Measurements from ENCODE around the gene ADGRB3.

Gene ADGRB3

GRCh38 chr6:68724060-68724459, 89.0 kb downstream of the ADGRB3 start:
- H3K4me3 ChIP-seq (ENCODE audit: low read length): no peak overlapping the region
- TF ChIP-seq CTCF (IDR thresholded peaks at IDR 0.05; ENCODE audit: insufficient read depth, low read depth, low read length, missing control alignments): no peak
- DNase-seq (ENCODE audit: low read depth): no peak

DNA sequence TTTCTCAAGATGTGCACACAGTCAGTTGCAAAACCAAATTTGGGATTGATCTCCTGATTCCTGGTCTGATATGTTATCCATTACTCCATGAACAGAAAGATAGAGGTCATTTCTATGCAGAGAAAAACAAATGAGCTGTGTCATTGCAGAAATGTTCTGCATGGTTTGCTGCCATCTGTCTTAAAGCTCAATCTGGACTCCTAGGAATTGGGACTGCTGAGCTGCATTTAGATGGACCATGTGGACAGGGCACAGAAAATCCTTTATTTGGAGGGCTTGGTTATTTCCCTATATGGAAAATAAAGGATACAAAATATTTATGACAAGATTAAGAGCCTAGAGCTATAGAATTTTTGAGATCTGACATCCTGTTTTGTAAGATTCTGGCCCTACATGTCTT, 91.3 kb downstream of the ADGRB3 start:
- no peak overlapping the region for H3K4me3 ChIP-seq (ENCODE audit: low read length)
- TF ChIP-seq CTCF (IDR thresholded peaks at IDR 0.05; ENCODE audit: insufficient read depth, low read depth, low read length, missing control alignments): no peak
- no peak for DNase-seq (ENCODE audit: low read depth)

DNA sequence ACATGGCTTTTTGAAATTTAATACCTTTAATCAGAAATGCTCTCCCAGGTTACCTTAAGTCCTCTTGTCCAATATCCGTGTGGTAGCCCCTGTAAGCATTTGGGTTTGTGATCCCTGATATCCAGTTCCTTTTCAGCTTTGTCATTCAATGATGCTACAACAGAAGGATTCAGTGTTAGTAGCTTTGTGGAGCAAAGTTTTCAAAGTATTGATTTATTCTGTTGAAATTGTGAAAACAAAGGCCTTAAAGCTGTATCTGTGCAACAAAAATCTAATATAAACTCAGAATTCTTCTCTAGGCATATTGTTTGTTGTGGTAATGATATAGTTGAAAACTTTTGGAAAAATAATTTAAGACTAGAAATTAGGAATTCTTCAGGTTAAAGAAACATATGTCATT, 91.9 kb downstream of the ADGRB3 start:
- H3K4me3 ChIP-seq (ENCODE audit: low read length): no peak overlapping the region
- no peak for DNase-seq (ENCODE audit: low read depth)
- TF ChIP-seq CTCF (IDR thresholded peaks at IDR 0.05; ENCODE audit: insufficient read depth, low read depth, low read length, missing control alignments): no peak

GRCh38 chr6:68727699-68728098, 92.6 kb downstream of the ADGRB3 start:
- H3K4me3 ChIP-seq (ENCODE audit: low read length): no peak overlapping the region
- TF ChIP-seq CTCF (IDR thresholded peaks at IDR 0.05; ENCODE audit: insufficient read depth, low read depth, low read length, missing control alignments): no peak
- no peak for DNase-seq (ENCODE audit: low read depth)

DNA sequence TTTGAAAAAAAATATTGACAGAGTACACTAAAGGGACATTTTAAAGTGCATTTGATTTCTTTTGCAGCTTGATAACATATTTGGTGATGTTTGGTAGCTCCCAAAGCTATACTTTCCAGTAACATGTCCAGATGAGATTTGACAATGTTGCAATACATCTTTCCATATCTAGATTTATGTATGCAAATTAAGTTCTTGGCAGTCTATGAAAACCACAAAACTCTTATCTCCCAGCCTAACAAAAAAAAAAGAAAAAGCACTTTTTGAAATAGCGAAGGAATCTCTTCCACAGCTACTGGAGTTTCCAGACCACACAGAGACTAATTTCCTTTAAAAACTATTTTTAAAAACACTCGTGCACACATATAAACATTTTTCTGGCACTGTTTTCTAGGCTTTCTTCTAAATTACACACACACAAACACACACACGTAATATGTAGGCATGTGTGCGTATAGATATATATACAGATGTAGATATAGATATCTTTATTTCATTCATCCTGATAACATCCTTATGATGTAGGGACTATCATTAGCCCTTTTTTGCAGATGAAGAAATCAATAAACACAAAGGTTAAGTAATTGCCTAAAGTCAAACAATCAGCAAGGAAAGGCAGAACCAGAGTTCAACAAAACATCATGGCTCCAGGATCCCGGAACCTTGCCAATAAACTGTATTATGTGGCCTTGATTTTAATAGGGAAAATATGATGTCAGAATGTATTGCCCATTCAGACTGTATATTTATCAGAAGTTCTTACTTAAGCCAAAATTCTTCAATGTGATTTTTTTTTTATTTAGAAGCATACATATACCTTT, 93.3 kb downstream of the ADGRB3 start:
- no peak overlapping the region for H3K4me3 ChIP-seq (ENCODE audit: low read length)
- DNase-seq (ENCODE audit: low read depth): no peak
- TF ChIP-seq CTCF (IDR thresholded peaks at IDR 0.05; ENCODE audit: insufficient read depth, low read depth, low read length, missing control alignments): no peak

DNA sequence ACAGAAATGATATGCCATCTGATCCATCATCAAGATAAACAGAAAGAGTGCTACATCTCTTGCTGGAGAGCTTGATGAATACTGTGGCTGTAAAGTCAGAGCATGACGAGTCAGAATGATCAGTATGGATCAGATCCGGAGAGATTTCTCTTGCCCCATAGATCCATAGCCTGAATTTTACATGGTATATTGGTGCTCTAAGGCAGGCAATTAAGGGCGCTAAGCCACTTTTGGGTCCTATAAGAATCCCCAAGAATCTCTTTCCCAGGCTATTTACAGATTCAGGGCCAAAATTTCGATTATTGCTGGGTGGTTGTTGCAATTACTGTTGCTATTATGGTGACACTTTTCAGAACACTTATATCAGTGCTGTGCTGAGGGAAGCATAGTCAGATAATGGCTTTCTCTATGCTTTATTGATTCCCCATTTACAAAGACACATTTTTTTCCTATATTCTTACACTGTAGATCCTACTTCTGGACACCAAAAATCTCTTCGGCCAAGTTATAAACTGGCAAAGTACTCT, 94.4 kb downstream of the ADGRB3 start:
- DNase-seq (ENCODE audit: low read depth): no peak
- no peak overlapping the region for H3K4me3 ChIP-seq (ENCODE audit: low read length)
- TF ChIP-seq CTCF (IDR thresholded peaks at IDR 0.05; ENCODE audit: insufficient read depth, low read depth, low read length, missing control alignments): no peak

Data from epithelial cell of esophagus (primary cell).